T-helper 9 cell (primary cell): ENCODE data around the gene HSPG2.
A peak's percentile ranks its signal among the peaks of the same experiment; 100 is the strongest.
"Not testable (repeated sequence)": the region's sequence is repeated elsewhere in the genome, so short reads cannot be mapped to it uniquely, and the experiment has no call there.

Source experiments
- DNase-seq: peaks from one replicate; pipeline ENCODE4 v3.0.0-alpha.2; 2020

The HSPG2 gene

DNA sequence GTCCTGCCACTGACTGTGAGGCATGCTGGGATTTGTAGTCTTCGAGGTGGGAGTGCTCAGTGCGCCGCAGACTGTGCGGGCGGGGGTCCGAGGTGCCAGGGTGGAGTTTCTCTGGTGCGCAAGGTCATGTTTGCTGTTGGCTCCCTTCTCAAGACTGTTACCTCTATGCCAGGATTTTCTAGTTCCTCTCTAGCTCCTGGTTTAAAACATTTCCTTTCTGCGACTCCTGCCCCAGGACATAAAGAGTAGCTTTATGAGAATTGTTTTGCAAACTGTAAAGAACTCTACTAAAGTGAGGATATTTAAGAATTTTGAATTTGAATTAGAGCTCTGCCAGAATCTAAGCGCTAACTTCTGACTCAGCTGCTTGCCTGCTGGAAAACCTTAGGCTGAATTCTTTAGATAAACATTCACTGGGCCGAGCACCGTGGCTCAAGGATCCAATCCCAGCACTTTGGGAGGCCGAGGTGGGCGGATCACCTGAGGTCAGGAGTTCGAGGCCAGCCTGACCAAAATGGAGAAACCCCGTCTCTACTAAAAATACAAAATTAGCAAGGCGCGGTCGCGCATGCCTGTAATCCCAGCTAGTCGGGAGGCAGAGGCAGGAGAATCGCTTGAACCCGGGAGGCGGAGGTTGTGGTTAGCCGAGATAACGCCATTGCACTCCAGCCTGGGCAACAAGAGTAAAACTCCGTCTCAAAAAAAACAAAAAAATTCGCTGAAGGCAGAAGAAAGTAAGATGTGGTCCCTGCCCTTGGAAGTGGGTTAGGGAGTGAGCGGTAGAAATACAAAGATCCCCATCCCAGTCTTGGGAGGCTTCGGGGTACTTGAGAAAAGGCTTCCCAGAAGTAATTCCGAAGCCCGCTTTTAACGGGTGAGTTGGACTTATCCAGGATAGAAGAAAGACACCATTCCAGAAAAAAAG lies 153.2 kb downstream of the HSPG2 start:
- DNase-seq = no peak

DNA sequence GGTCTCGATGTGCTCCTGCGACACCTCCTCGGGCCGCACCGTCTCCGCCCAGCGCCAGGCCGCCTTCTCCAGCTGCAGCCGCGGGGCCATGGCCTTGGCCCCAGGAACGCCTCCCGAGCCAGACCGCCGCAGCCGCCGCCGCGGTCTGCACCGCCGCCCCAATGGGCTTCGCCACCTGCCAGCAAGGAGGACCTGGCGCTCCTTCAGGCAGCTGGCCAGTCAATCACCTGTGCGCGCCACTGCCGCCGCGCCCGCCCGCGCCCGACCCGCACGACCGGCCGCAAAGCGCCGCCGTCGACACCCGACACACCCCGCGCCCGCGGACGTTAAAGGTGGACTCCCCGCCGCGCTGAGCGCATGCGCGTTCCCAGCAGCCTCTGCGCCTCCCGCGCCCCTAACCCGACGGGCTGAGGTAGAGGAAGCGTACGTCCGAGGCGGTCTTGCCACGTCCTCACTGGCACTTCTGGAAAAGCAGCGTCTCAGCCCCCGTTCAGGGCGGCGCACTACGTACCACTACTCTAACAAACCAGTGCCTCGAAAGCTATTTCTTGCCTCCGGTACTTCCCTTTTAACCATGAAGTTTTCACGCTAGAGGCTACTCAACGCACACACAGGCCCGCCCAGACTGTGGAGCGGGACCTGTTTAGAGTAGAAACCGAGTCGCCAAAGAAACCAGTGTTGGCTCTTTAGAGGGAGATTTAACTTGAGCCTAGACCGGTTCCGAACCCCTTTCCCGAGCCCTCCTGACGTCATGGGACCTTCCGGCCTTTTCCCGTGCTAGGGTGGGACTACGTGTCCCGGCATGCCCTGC lies 154.0 kb downstream of the HSPG2 start, which contains the start of gene USP48:
Gene USP48, minus strand, starts transcription at position 282 of the 811 bp plus-strand sequence. Its CDS starts 192 bp downstream, at position 90.
- peak; percentile 92 for DNase-seq

DNA sequence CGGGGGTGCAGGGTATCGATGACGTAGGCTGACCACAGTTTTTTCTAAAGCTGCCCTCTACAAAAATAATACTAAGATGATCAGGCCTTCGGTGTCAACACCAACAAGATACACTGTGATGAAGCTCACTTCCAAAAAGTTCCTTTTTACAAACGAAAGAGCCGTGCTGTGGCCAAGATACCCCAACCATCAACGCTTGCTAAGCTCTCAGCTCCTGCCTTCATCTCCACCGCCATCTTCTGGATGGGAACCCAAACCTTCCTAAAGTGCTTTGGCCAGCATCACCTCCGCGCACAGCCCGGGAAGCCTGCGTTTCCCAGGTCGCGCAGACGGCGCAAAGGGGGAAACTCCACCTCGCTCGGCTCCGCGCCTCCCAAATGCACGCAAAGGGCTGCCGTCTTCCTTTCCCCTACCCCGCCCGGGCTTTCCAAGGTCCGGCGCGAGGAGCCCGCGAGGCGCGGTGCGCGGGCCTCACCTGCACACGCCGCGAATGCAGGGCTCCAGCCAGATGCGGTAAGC lies 154.7 kb downstream of the HSPG2 start:
- peak; percentile 37 for DNase-seq

DNA sequence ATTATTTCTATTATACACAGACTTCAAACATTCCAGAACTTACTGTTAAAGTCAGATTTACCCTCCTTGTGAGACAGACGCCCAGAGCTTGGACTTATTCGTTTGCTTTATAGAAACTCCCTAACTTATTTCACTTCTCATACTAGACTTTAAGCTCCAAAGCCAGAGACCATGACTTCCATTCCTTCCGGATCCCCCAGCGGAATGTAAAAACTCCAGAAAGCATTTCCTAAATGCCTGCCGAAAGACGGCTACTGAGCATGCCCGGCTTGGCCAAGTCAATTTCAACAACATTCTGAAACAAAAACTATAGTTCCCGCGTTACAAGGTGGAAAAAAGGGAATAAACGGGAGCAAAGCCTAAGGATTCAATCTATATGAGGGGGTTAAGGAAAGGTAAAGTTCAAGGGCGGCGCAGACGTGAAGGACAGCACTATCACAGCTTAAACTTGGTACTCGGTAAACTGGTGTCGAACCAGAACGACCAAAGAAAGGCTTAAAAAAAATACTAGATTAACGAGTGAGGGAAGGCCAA lies 155.2 kb downstream of the HSPG2 start:
- no peak for DNase-seq

DNA sequence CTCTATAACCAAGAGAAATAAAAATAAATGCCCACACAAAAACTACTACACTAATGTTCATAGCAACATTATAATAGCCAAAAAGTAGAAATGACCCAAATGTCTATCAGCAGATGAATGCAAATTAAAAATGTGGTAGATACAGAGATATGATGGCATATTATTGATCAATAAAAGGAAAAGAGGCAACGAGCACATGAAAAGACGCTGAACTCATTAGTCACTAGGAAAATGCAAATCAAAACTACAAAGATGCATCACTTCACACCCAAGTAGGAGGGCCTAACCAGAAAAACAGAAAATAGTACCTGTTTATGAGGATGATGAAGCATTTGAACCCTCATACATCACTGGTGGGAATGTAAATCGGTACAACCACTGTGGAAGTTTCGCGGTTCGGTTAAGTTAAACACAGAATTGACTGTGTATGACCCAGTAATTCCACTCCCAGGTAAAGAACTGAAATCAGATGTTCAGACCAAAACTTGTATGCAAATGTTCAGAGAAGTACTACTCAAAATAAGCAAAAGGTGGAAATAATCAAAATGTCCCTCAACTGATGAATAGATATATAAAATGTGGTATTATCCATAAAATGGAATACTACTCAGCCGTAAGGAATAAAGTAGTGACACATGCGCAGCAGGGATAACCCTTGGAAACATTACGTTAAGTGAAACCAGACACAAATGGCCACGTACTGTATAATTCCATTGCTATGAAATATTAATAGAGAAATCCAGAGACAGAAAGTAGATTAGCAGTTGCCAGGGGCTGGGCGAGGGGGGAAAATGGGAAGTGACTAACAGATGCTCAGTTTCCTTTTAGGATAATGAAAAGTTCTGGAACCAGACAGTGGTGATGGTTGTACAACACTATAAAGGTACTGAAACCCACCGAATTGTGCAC lies 157.2 kb downstream of the HSPG2 start:
- no peak for DNase-seq

DNA sequence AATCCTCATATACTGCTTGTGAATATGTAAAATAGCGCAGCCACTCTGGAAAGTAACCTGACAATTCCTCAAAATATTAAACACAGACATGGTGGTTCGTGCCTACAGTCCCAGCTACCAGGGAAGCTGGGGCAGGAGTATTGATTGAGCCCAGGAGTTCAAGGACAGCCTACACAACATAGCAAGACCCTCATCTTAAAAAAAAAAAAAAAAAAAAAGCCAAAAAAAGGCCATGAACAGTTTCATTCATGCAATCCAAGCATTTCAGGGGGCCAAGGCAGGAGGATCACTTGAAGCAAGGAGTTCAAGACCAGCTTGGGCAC lies 158.7 kb downstream of the HSPG2 start:
- no peak for DNase-seq

DNA sequence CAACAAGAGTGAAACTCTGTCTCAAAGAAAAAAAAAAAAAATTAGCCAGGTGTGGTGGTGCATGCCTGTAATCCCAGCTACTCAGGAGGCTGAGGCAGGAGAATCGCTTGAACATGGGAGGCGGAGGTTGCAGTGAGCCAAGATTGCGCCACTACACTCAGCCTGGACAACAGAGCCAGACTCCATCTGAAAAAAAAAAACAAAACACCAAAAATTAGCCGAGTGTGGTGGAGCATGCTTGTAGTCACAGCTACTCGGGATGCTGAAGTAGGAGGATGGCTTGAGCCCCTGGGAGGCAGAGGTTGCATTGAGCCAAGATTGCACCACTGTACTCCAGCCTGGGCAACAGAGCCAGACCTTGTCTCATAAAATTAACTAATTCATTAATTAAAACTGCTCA lies 160.2 kb downstream of the HSPG2 start:
- DNase-seq = not testable (repeated sequence)

DNA sequence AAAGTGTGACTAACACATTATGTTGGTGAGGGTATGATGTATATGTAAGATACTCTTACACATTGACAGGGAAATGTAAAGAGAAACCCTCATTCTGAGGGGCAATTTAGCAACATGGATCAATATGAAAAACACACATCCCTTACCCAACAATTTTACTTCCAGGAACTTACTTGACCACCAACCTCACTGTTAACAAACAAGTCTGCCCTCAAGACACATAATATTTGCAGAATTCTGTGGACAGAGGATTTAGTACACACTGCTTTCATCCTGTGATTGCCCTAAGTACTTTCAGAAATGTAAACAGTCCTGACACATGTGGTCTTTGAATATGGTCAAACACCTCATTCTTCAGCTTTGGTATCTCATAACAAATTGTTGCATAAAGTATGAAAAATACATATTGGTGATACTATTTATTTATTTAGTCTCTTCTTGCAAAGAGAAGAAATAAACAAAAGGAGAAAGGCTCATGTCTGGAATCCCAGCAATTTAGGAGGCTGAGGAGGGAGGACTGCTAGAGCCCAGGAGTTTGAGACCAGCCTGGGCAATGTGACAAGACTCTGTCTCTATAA lies 161.0 kb downstream of the HSPG2 start:
- DNase-seq = no peak

DNA sequence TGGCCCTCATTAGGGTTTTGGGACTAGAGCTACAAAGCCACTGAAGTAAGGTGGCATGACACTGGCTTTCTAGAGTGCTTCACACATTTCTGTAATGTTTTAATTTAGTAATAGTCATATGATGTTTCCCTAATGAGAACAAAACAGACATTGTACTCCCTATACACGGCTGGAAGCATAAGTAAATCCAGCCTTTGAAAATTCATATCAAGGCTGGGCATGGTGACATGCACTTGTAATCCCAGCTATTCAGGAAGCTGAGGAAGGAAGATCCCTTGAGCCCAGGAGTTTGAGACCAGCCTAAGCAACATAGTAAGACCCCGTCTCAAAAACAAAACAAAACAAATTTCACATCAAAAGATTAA lies 161.6 kb downstream of the HSPG2 start:
- DNase-seq = no peak

DNA sequence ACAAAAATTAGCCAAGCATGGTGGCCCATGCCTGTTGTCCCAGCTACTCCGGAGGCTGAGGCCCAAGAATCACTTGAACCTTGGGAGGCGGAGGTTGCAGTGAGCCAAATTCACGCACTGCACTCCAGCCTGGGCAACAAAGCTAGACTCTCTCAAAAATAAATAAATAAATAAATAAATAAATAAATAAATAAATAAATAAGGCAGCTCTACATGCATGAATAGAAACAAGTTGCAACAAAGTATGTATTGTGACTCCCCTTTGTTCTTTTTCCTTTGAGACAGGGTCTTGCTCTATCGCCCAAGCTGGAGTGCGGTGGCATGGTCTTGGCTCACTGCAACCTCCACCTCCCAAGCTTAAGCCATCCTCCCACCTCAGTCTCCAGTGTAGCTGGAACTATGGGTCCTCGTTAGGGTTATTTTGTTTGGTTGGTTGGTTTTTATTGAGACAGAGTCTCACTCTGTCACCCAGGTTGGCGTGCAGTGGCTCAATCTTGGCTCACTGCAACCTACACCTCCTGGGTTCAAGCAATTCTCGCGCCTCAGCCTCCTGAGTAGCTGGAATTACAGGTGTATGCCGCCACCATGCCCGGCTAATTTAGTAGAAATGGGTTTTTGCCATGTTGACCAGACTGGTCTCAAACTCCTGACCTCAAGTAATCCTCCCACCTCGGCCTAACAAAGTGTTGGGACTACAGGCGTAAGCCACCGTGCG lies 162.1 kb downstream of the HSPG2 start:
- DNase-seq = no peak

DNA sequence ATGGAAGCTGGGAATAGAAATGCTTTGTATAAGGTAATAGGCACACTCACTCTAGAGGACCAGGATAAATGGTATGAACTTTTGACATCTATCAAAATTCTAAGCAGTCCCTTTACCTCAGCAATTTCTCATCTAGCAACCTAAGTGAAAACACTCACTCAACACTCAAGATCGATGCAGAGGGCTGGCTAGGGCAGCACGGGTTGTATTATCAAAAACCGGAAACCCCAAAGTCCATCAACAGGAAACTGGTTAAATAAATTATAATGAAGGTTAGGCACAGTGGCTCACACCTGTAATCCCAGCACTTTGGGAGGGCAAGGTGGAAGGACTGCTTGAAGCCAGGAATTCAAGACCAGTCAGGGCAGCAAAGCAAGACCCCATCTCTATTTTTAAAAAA lies 163.5 kb downstream of the HSPG2 start:
- no peak for DNase-seq
